ENCODE data around the gene MUC5AC.

GRCh38 chr11:1127664-1128162 is 30.0 kb upstream of the MUC5AC start:
- TF ChIP-seq CTCF (optimal IDR thresholded peaks at IDR 0.05 in 1 of 3, IDR thresholded peaks at IDR 0.05 in 1 of 3, conservative IDR thresholded peaks at IDR 0.05 in 1 of 3; ENCODE audit: extremely low read depth in 1 of 3, insufficient read depth in 2 of 3, low read length in 3 of 3) (no peak), EZH2 (IDR thresholded peaks at IDR 0.05; ENCODE audit: low read length) (no peak)
